Aorta (tissue), 5 donors: Measurements from ENCODE around the gene CITED4. TPM values are rescaled to one million over a fixed set of nuclear protein-coding genes. Genes with fewer than 3 reads are reported as not detected.
A peak's percentile ranks its signal among the peaks of the same experiment; 100 is the strongest.

Experiments
- ATAC-seq: fragments of 200-7000 bp; cut with Tn5 transposase; one replicate; pipeline ENCODE4 v1.9.1; 2022; ENCODE audit warnings: moderate library complexity; ENCODE audit not compliant: low FRiP score
- DNase-seq, 2 donors: peaks; one replicate each; pipeline ENCODE4 v3.0.0-alpha.2; 2020
- H3K27ac ChIP-seq, 2 donors: one replicate each; pipeline ENCODE4 v1.5.1; 2013; ENCODE audit warnings: low read length in 2 of 2, mild to moderate bottlenecking in 2 of 2, moderate library complexity in 2 of 2, control low read depth in 1 of 2, inconsistent platforms in 1 of 2, low read depth in 1 of 2
- H3K27me3 ChIP-seq, 2 donors: one replicate each; pipeline ENCODE4 v1.6.1; 2013; ENCODE audit warnings: control low read depth in 1 of 2, low read length in 1 of 2, mild to moderate bottlenecking in 1 of 2, moderate library complexity in 1 of 2; ENCODE audit not compliant: insufficient read depth in 2 of 2, control insufficient read depth in 1 of 2
- H3K36me3 ChIP-seq, 2 donors: one replicate each; pipeline ENCODE4 v1.6.1; 2013; ENCODE audit warnings: control low read depth in 1 of 2, low read length in 1 of 2, mild to moderate bottlenecking in 1 of 2; ENCODE audit not compliant: insufficient read depth in 2 of 2, control insufficient read depth in 1 of 2
- H3K4me1 ChIP-seq, 2 donors: one replicate each; pipeline ENCODE4 v1.6.1; 2013; ENCODE audit warnings: low read length in 2 of 2, control low read depth in 1 of 2, mild to moderate bottlenecking in 1 of 2, moderate library complexity in 1 of 2; ENCODE audit not compliant: insufficient read depth in 2 of 2, control insufficient read depth in 1 of 2
- H3K4me3 ChIP-seq, 2 donors: one replicate each; pipeline ENCODE4 v1.5.1; 2013; ENCODE audit warnings: low read length in 2 of 2, control low read depth in 1 of 2, mild to moderate bottlenecking in 1 of 2
- H3K9me3 ChIP-seq: one replicate; pipeline ENCODE4 v1.6.1; 2013; ENCODE audit warnings: mild to moderate bottlenecking, low read length; ENCODE audit not compliant: control insufficient read depth
- WGBS, 2 donors: extraction: QIAGEN DNeasy Blood & Tissue Kit; methylation state at CpG; one replicate each; pipeline ENCODE4 v1.1.7; 2013; 5-methylcytosine and 5-hydroxymethylcytosine counted together
- intact Hi-C, 2 donors: fragments of 100-400 bp; cut with DNase I; formaldehyde crosslinking; loops; one replicate each; pipeline versions ENCODE4 v1.14.2 to v1.15.0; 2022
- polyA plus RNA-seq, 2 donors: library from polyadenylated mRNA; stranded (reverse); fragments of 200-250 nt; gene quantifications; one replicate each; pipeline ENCODE4 v1.2.3, GENCODE V29; 2013
- total RNA-seq, 2 donors: library from RNA; stranded (reverse); fragmentation: NEBNext Ultra II Directional; extraction: Animal tissue kit (Norgen Biotek cat#: 25700); gene quantifications; one replicate each; pipeline ENCODE4 v1.2.1, GENCODE V29; 2021
- donor health status: healthy with polysubstance abuse.
- donor health status: Bipolar disorder and iron deficiency.
- donor health status: DM: no; HTN: no; CAD: no.
- donor health status: DM: no; HTN: no; CAD: no.
- donor health status: DM: yes; HTN: yes; CAD: no.

CITED4 gene
- total and polyA plus RNA-seq, 4 donors: 4.0 to 19.0 (median 13.3) TPM

GRCh38 chr1:40868051-40868723 lies 6.0 kb upstream of the CITED4 start:
- ATAC-seq (no peak), DNase-seq (no peak)
- no peaks in the 10 kb centered on the region for H3K4me1 ChIP-seq
- no peak overlapping the region for H3K27ac ChIP-seq
- no peaks in the 10 kb centered on the region for H3K9me3 ChIP-seq
- H3K27me3 ChIP-seq: no peaks in the 10 kb centered on the region
- H3K4me3 ChIP-seq: no peak overlapping the region
- no peaks in the 10 kb centered on the region for H3K36me3 ChIP-seq
- intact Hi-C loops: no loop called here
- 73 to 74% methylated on average over 4 of the region's 4 CpGs for WGBS, 2 donors

- peak; percentile 15 for ATAC-seq
These were observed 749 bp downstream of the CITED4 start for GRCh38 chr1:40861224-40862003.

GRCh38 chr1:40860706-40861223 lies 1.4 kb downstream of the CITED4 start:
- Histone ChIP-seq H3K27me3 (no peaks in the 10 kb centered on the region), H3K36me3 (no peaks in the 10 kb centered on the region), H3K9me3 (no peaks in the 10 kb centered on the region), H3K4me3 (peak overlapping the region; percentile 36 to 92), H3K4me1 (no peaks in the 10 kb centered on the region), H3K27ac (peak overlapping the region in 1 of 2 donors; percentile 81)
- DNase-seq (no peak), ATAC-seq (peak; percentile 1)
- intact Hi-C loops: no loop called here
- 2 to 4% methylated on average over 10 of the region's 10 CpGs for WGBS, 2 donors

More at GRCh38 chr1:40861224-40862003, 749 bp downstream of the CITED4 start:
- Histone ChIP-seq H3K4me3 (peak overlapping the region; percentile 36 to 92), H3K9me3 (no peaks in the 10 kb centered on the region), H3K27ac (peak overlapping the region; percentile 28 to 81), H3K4me1 (no peaks in the 10 kb centered on the region), H3K36me3 (no peaks in the 10 kb centered on the region), H3K27me3 (no peaks in the 10 kb centered on the region)
- intact Hi-C loops: loop anchor here in 1 of 2 donors (2.0 kb wide), 1 partner anchor 83 kb away; no protein-coding TSS in a partner anchor
- peak; percentile 68 to 86 for DNase-seq
- WGBS, 2 donors: 0 to 1% methylated on average over 60 to 98 of the region's 98 CpGs

- Histone ChIP-seq H3K36me3 (no peaks in the 10 kb centered on the region), H3K4me3 (no peak overlapping the region), H3K4me1 (no peaks in the 10 kb centered on the region), H3K27me3 (no peaks in the 10 kb centered on the region), H3K27ac (peak overlapping the region in 1 of 2 donors; percentile 66), H3K9me3 (no peaks in the 10 kb centered on the region)
- ATAC-seq (no peak), DNase-seq (no peak)
- 90 to 92% methylated on average over 4 of the region's 4 CpGs for WGBS, 2 donors
- intact Hi-C loops: no loop called here
These were observed 3.2 kb downstream of the CITED4 start for GRCh38 chr1:40858856-40859416.

- ATAC-seq: no peak
- intact Hi-C loops: no loop called here
These were observed 4.4 kb downstream of the CITED4 start for GRCh38 chr1:40857737-40858136.

GRCh38 chr1:40856656-40857302 lies 5.4 kb downstream of the CITED4 start:
- ATAC-seq (no peak), DNase-seq (no peak)
- WGBS, 2 donors: 95 to 96% methylated on average over 9 of the region's 9 CpGs
- Histone ChIP-seq H3K27ac (no peak overlapping the region), H3K4me3 (no peak overlapping the region), H3K36me3 (no peaks in the 10 kb centered on the region), H3K9me3 (no peaks in the 10 kb centered on the region), H3K4me1 (no peaks in the 10 kb centered on the region), H3K27me3 (no peaks in the 10 kb centered on the region)
- intact Hi-C loops: no loop called here

More at GRCh38 chr1:40857737-40858136, 4.4 kb downstream of the CITED4 start:
- WGBS, 2 donors: 74 to 94% methylated on average over 2 of the region's 2 CpGs
- no peaks in the 10 kb centered on the region for H3K27me3 ChIP-seq
- H3K4me3 ChIP-seq: no peak overlapping the region
- H3K27ac ChIP-seq: no peak overlapping the region
- H3K9me3 ChIP-seq: no peaks in the 10 kb centered on the region
- no peak for DNase-seq
- H3K36me3 ChIP-seq: no peaks in the 10 kb centered on the region
- no peaks in the 10 kb centered on the region for H3K4me1 ChIP-seq

GRCh38 chr1:40856116-40856515 lies 6.0 kb downstream of the CITED4 start:
- H3K4me1 ChIP-seq: no peaks in the 10 kb centered on the region
- ATAC-seq (no peak), DNase-seq (no peak)
- intact Hi-C loops: no loop called here
- H3K4me3 ChIP-seq: no peak overlapping the region
- H3K9me3 ChIP-seq: no peaks in the 10 kb centered on the region
- no peak overlapping the region for H3K27ac ChIP-seq
- 58 to 66% methylated on average over 3 of the region's 3 CpGs for WGBS, 2 donors
- no peaks in the 10 kb centered on the region for H3K36me3 ChIP-seq
- no peaks in the 10 kb centered on the region for H3K27me3 ChIP-seq

GRCh38 chr1:40855513-40855912 lies 6.7 kb downstream of the CITED4 start:
- no peak overlapping the region for H3K4me3 ChIP-seq
- no peak for DNase-seq
- H3K27ac ChIP-seq: no peak overlapping the region
- ATAC-seq: no peak
- 88 to 91% methylated on average over 6 of the region's 6 CpGs for WGBS, 2 donors
- H3K9me3 ChIP-seq: no peaks in the 10 kb centered on the region
- H3K27me3 ChIP-seq: no peaks in the 10 kb centered on the region
- intact Hi-C loops: no loop called here
- no peaks in the 10 kb centered on the region for H3K36me3 ChIP-seq
- no peaks in the 10 kb centered on the region for H3K4me1 ChIP-seq
